ENCODE measurements around the gene BCKDHA. TPM values are rescaled to one million over a fixed set of nuclear protein-coding genes. Genes with fewer than 3 reads are reported as not detected.
A peak's percentile ranks its signal among the peaks of the same experiment; 100 is the strongest.

BCKDHA gene
- total RNA-seq, 4 donors from 2014 or later: 80.8 to 115 (median 84.1) TPM

DNA sequence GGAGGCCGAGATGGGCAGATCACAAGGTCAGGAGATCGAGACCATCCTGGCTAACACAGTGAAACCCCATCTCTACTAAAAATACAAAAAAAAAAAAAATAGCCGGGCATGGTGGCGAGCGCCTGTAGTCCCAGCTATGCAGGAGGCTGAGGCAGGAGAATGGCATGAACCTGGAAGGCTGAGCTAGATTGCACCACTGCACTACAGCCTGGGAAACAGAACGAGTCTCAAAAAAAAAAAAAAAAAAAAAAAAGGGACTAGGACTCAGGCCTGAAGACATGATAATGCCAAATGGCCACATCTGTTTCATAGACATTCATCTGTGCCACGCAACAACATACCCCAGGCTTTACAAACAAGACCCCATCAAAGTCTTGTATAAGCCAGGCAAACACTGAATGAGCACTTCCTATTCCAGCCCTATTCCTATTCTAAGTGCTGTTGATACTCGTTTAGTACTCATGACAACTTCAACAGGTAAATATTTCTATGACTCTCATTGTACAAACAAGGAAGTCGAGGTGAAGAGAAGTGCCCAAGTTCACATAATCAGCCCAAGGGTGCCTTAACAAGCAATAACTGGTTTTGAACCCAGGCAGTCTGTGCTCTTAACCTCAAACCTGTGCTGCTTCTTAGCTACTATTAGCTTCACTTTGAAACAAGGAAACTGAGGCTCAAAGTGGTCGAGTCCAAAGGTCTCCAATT is 35.3 kb upstream of the BCKDHA start:
- Histone ChIP-seq H3K9me3 (no peaks in the 10 kb centered on the region), H3K27ac (peak overlapping the region in 1 of 4 donors; percentile 94), H3K27me3 (no peaks in the 10 kb centered on the region), H3K4me1 (peaks cover 3 to 6% of the 10 kb centered on the region in 2 donors), H3K36me3 (no peaks in the 10 kb centered on the region), H3K4me3 (no peak overlapping the region)
- intact Hi-C loops (cut with DNase I; ENCODE audit: low total_unique reads) (loop anchor here (5.0 kb wide), 1 partner anchor 100 kb away; the partner anchor contains the start of gene HNRNPUL1), in situ Hi-C loops (cut with MboI; ENCODE audit: low sequenced_read_pairs in 4 of 4) (no loop called here)
- no peak for ATAC-seq
- TF ChIP-seq POLR2A (IDR thresholded peaks at IDR 0.05): no peak
- TF ChIP-seq, protein P1, sequence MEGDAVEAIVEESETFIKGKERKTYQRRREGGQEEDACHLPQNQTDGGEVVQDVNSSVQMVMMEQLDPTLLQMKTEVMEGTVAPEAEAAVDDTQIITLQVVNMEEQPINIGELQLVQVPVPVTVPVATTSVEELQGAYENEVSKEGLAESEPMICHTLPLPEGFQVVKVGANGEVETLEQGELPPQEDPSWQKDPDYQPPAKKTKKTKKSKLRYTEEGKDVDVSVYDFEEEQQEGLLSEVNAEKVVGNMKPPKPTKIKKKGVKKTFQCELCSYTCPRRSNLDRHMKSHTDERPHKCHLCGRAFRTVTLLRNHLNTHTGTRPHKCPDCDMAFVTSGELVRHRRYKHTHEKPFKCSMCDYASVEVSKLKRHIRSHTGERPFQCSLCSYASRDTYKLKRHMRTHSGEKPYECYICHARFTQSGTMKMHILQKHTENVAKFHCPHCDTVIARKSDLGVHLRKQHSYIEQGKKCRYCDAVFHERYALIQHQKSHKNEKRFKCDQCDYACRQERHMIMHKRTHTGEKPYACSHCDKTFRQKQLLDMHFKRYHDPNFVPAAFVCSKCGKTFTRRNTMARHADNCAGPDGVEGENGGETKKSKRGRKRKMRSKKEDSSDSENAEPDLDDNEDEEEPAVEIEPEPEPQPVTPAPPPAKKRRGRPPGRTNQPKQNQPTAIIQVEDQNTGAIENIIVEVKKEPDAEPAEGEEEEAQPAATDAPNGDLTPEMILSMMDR (IDR thresholded peaks at IDR 0.05 in 4 of 5, conservative IDR thresholded peaks at IDR 0.05 in 1 of 5): no peak
- DNase-seq: no peak

DNA sequence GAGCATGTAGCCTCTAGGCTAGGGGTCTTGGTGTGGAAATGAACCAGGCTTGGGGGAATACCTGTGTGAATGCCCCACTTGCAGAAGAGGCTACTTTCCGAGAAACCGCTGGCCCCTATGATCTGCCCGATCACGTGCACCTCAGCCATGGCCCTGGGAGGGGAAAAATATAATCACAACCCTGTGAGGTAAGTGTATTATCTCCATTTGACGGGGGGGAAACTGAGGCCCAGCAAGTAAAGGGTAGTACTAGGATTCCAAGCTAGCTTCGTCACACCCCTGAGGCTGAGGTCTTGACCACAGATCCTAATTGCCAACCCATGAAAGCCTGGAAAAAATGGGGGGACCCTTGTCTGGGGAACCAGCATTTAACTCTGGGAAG is 34.3 kb upstream of the BCKDHA start:
- intact Hi-C loops (cut with DNase I; ENCODE audit: low total_unique reads): loop anchor here (1.0 to 5.0 kb wide), 2 partner anchors 76 to 101 kb away; partner anchors contain the start of genes DMAC2 and HNRNPUL1
- peak overlapping the region; percentile 94 to 100 (median 98) for H3K27ac ChIP-seq
- ATAC-seq: peak in 1 of 2 donors; percentile 1
- TF ChIP-seq, protein P1 (IDR thresholded peaks at IDR 0.05 in 4 of 5, conservative IDR thresholded peaks at IDR 0.05 in 1 of 5): no peak
- no peak for TF ChIP-seq POLR2A (IDR thresholded peaks at IDR 0.05)
- H3K27me3 ChIP-seq: no peaks in the 10 kb centered on the region
- peak overlapping the region; percentile 66 to 97 (median 86) for H3K4me3 ChIP-seq
- no peaks in the 10 kb centered on the region for H3K9me3 ChIP-seq
- no peak for DNase-seq
- in situ Hi-C loops (cut with MboI; ENCODE audit: low sequenced_read_pairs in 4 of 4): no loop called here
- H3K4me1 ChIP-seq: peaks cover 3 to 6% of the 10 kb centered on the region in 2 donors
- no peaks in the 10 kb centered on the region for H3K36me3 ChIP-seq

DNA sequence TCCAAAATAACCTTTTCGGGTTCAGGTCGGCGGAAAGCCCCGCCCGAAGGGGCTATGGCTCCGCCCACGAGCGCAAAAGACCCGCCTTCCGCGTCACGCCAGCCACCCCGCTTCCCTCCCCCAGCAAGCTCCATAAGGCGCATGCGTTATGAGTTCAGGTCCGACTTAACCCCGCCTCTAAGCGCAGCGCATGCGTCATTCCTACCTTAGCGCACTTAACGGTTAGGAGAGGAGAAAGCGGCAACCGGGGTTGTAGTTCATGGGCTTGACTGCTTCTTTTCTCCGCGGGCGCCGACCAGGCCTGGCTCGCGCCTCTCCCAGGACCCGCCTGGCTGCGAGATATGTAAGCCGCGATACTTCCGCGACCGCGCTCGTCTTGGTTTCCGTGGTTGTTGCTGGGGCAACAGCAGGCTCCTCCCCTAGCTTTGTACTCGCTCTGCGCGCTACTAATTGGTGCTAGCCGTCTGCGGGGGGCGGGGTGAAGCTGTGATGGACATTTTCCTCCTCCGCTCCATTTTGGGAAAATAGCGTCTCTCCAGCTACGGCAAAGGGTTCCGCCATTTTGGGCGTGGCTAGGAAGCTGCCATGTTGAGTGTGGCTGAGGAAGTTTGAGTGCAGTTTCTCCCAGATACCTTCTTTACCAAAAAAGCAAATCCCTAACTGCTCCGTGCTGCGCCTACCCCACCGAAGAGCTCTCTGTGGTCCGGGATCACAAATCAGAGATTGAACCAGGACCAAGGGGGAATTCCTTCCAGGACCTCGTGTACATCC is 33.7 kb upstream of the BCKDHA start, which contains the start of gene B9D2:
B9D2 (minus strand) TSS at position 397 of the 771 bp plus-strand sequence. CDS start 630 bp downstream, outside the sequence.
- Histone ChIP-seq H3K4me3 (peak within 1 kb of the TSS; percentile 66 to 97 (median 86)), H3K36me3 (no peaks in the 10 kb centered on the region), H3K9me3 (no peaks in the 10 kb centered on the region), H3K4me1 (peaks cover 3 to 6% of the 10 kb centered on the region in 2 donors), H3K27ac (peak within 1 kb of the TSS; percentile 94 to 100 (median 98)), H3K27me3 (no peaks in the 10 kb centered on the region)
- DNase-seq: peak; percentile 97 to 98
- intact Hi-C loops (cut with DNase I; ENCODE audit: low total_unique reads): loop anchor here (1.0 to 5.0 kb wide), 3 partner anchors 33 to 102 kb away; partner anchors contain the start of genes BCKDHA, DMAC2, EXOSC5 and HNRNPUL1
- peak in 1 of 2 donors; percentile 49 for TF ChIP-seq POLR2A (IDR thresholded peaks at IDR 0.05)
- TF ChIP-seq, protein P1 (IDR thresholded peaks at IDR 0.05 in 4 of 5, conservative IDR thresholded peaks at IDR 0.05 in 1 of 5): no peak
- in situ Hi-C loops (cut with MboI; ENCODE audit: low sequenced_read_pairs in 4 of 4): no loop called here
- peak; percentile 98 to 99 for ATAC-seq

DNA sequence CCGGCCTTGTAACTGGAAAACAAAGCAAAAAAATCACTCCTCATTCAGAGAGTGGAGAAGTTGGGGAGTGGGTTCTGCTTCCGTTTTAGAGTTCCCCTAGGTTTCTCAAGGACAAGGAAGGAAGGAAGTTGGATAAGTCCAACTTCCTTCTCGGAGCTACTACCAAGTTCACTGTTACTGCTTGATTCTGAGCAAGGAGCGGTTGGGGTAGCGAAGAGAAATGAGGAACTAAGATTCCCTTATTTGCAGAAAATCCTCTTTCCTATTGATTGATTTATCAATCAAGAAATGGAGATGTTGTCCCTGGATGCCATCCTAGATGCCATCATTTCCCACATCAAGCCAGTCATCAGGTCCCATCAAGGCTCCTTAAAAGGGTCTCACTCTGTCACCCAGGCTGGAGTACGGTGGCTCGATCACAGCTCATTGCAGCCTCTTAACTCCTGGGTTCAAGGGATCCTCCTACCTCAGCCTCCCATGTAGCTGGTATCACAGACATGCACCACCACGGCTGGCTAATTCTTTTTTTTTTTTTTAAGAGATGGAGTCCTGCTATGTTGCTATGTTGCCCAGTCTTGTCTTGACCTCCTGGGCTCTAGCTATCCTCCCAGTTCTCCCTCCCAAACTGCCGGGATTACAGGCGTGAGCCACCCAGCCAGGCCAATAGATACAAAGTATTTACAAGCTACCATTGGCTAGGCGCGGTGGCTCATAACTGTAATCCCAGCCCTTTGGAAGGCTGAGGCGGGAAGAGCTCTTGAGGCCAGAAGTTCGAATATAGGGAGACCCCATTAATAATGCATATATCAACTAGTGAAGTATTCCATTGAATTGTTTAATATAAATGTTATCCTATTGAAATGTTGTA is 32.9 kb upstream of the BCKDHA start:
- no peaks in the 10 kb centered on the region for H3K9me3 ChIP-seq
- no peaks in the 10 kb centered on the region for H3K27me3 ChIP-seq
- no peak for TF ChIP-seq POLR2A (IDR thresholded peaks at IDR 0.05)
- TF ChIP-seq, protein P1 (IDR thresholded peaks at IDR 0.05 in 4 of 5, conservative IDR thresholded peaks at IDR 0.05 in 1 of 5): no peak
- in situ Hi-C loops (cut with MboI; ENCODE audit: low sequenced_read_pairs in 4 of 4) (no loop called here), intact Hi-C loops (cut with DNase I; ENCODE audit: low total_unique reads) (loop anchor here (1.0 to 5.0 kb wide), 2 partner anchors 33 to 102 kb away; partner anchors contain the start of genes BCKDHA, EXOSC5 and HNRNPUL1)
- no peaks in the 10 kb centered on the region for H3K36me3 ChIP-seq
- H3K4me3 ChIP-seq: peak overlapping the region; percentile 66 to 97 (median 86)
- DNase-seq: no peak
- H3K4me1 ChIP-seq: peaks cover 3 to 6% of the 10 kb centered on the region in 2 donors
- H3K27ac ChIP-seq: peak overlapping the region; percentile 94 to 100 (median 98)
- ATAC-seq: no peak

Data from gastrocnemius medialis (tissue), 4 donors.